Keratinocyte (primary cell): ENCODE results near the gene SLAIN1. TPM values are rescaled to one million over a fixed set of nuclear protein-coding genes. Genes with fewer than 3 reads are reported as not detected.

Experiments used
- DNase-seq: peaks from one replicate; pipeline ENCODE4 v3.0.0-alpha.2; 2011; ENCODE audit warnings: low read depth, missing footprints, low spot score
- FAIRE-seq: peaks from 2 replicates; lab custom pipeline; 2011; peaks lifted over from hg19 to GRCh38; lab: Jason Lieb, UNC
- H2AFZ ChIP-seq: 2 replicates; pipeline ENCODE4 v1.6.0; 2012; ENCODE audit warnings: low read length, control low read depth, inconsistent platforms; ENCODE audit not compliant: control insufficient read depth
- H3K27ac ChIP-seq: 2 replicates; pipeline ENCODE4 v1.5.1; 2011; ENCODE audit warnings: low read length; ENCODE audit not compliant: control insufficient read depth, insufficient read depth
- H3K27me3 ChIP-seq: 3 replicates; pipeline ENCODE4 v1.6.0; 2011; ENCODE audit warnings: low read length; ENCODE audit not compliant: control insufficient read depth, insufficient read depth; ENCODE audit errors: extremely low read depth
- H3K36me3 ChIP-seq, 2 experiments: 2 replicates in 1 of 2; 3 replicates in 1 of 2; pipeline ENCODE4 v1.5.1; 2011; ENCODE audit warnings: low read length in 2 of 2, mild to moderate bottlenecking in 1 of 2; ENCODE audit not compliant: control insufficient read depth in 2 of 2, insufficient read depth in 2 of 2; ENCODE audit errors: extremely low read depth in 1 of 2
- H3K4me1 ChIP-seq: 3 replicates; pipeline ENCODE4 v1.5.1; 2011; ENCODE audit warnings: low read length; ENCODE audit not compliant: control insufficient read depth, insufficient read depth; ENCODE audit errors: extremely low read depth
- H3K4me2 ChIP-seq: 3 replicates; pipeline ENCODE4 v1.6.0; 2011; ENCODE audit warnings: low read depth, low read length; ENCODE audit not compliant: control insufficient read depth, insufficient read depth; ENCODE audit errors: extremely low read depth
- H3K4me3 ChIP-seq, 3 experiments: fragments of 200-600 bp in 1 of 3; sonication (generic) in 1 of 3; 2 replicates in 2 of 3; 3 replicates in 1 of 3; pipeline ENCODE4 v1.5.1; 2011 to 2016; ENCODE audit warnings: low read length in 3 of 3, mild to moderate bottlenecking in 3 of 3, control low read depth in 2 of 3, inconsistent platforms in 1 of 3, low read depth in 1 of 3, mixed read lengths in 1 of 3, mixed run types in 1 of 3, moderate library complexity in 1 of 3; ENCODE audit not compliant: control insufficient read depth in 2 of 3, insufficient read depth in 2 of 3; ENCODE audit errors: extremely low read depth in 1 of 3
- H3K79me2 ChIP-seq: 2 replicates; pipeline ENCODE4 v1.6.0; 2012; ENCODE audit warnings: low read length; ENCODE audit not compliant: control insufficient read depth, insufficient read depth
- H3K9ac ChIP-seq: 3 replicates; pipeline ENCODE4 v1.6.0; 2011; ENCODE audit warnings: low read length; ENCODE audit not compliant: control insufficient read depth, insufficient read depth; ENCODE audit errors: extremely low read depth
- H3K9me1 ChIP-seq: 3 replicates; pipeline ENCODE4 v1.6.0; 2011; ENCODE audit warnings: low read length; ENCODE audit not compliant: control insufficient read depth, insufficient read depth; ENCODE audit errors: extremely low read depth
- H3K9me3 ChIP-seq: 2 replicates; pipeline ENCODE4 v1.5.1; 2012; ENCODE audit warnings: low read depth, low read length; ENCODE audit not compliant: control insufficient read depth
- H4K20me1 ChIP-seq: 3 replicates; pipeline ENCODE4 v1.6.0; 2011; ENCODE audit warnings: low read length; ENCODE audit not compliant: control insufficient read depth, insufficient read depth; ENCODE audit errors: extremely low read depth
- EZH2 ChIP-seq: IDR thresholded peaks from one replicate; pipeline ENCODE4 v1.6.1; 2012; ENCODE audit warnings: inconsistent platforms, mild to moderate bottlenecking, low read length, moderate library complexity
- dilution Hi-C: fragments of 300-500 bp; cut with MboI; formaldehyde crosslinking; loops from one replicate; pipeline ENCODE4 v1.7.0; 2020; ENCODE audit warnings: low sequenced_read_pairs; ENCODE audit not compliant: extremely low pct_ligation_motif_present
- polyA plus RNA-seq, 5 experiments: library from polyadenylated mRNA; depleted of rRNA in 3 of 5; stranded (reverse) in 3 of 5; stranded (forward) in 1 of 5; unstranded in 1 of 5; fragments of >200 nt; gene quantifications; 1 replicate in 1 of 5; 2 replicates in 3 of 5; 3 replicates in 1 of 5; pipeline versions ENCODE4 v1.2.1 to v1.2.3, GENCODE V29; 2011 to 2012; ENCODE audit warnings: missing spikeins in 2 of 5, low read depth in 1 of 5, low replicate concordance in 1 of 5
- TF ChIP-seq, protein P1 (sequence below), 3 experiments: IDR thresholded peaks in 1 of 3; conservative IDR thresholded peaks in 1 of 3; optimal IDR thresholded peaks in 1 of 3; 2 replicates in 2 of 3; 3 replicates in 1 of 3; pipeline versions ENCODE3 to v1.5.1; 2011; ENCODE audit warnings: low read length in 3 of 3, mild to moderate bottlenecking in 3 of 3, moderate library complexity in 2 of 3, control low read depth in 1 of 3, inconsistent platforms in 1 of 3; ENCODE audit not compliant: insufficient read depth in 2 of 3; ENCODE audit errors: extremely low read depth in 1 of 3

Gene SLAIN1
- polyA plus RNA-seq, 1 donor (not counting 4 experiments of a cell fraction or from before 2014, with no cell fraction given): not detected

DNA sequence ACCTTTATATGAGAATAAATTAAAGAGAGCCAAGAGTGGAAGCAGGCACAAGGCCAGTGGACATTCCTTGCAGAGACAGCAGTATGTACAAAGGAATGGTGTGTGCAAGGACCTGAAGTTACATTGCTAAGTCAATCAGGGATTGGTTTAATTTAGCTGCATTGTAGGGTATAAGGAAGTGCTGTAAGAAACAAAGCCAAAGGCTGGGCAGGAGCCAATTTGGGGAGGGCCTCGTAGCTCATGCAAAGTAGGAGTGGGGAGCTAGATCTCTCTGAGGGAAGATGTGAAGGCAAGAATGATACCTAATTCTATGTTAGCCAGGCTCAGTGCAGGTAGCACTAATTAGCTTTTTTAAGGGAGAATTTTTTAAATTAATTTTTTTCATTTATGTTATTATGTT is 76.7 kb downstream of the SLAIN1 start:
- TF ChIP-seq, protein P1, sequence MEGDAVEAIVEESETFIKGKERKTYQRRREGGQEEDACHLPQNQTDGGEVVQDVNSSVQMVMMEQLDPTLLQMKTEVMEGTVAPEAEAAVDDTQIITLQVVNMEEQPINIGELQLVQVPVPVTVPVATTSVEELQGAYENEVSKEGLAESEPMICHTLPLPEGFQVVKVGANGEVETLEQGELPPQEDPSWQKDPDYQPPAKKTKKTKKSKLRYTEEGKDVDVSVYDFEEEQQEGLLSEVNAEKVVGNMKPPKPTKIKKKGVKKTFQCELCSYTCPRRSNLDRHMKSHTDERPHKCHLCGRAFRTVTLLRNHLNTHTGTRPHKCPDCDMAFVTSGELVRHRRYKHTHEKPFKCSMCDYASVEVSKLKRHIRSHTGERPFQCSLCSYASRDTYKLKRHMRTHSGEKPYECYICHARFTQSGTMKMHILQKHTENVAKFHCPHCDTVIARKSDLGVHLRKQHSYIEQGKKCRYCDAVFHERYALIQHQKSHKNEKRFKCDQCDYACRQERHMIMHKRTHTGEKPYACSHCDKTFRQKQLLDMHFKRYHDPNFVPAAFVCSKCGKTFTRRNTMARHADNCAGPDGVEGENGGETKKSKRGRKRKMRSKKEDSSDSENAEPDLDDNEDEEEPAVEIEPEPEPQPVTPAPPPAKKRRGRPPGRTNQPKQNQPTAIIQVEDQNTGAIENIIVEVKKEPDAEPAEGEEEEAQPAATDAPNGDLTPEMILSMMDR (optimal IDR thresholded peaks at IDR 0.05 in 1 of 3, IDR thresholded peaks at IDR 0.05 in 1 of 3, conservative IDR thresholded peaks at IDR 0.05 in 1 of 3; ENCODE audit: extremely low read depth in 1 of 3, insufficient read depth in 2 of 3, low read length in 3 of 3): no peak
- TF ChIP-seq EZH2: no peak
- H3K9ac ChIP-seq: no peak overlapping the region
- H3K9me1 ChIP-seq: no peaks in the 10 kb centered on the region
- no peaks in the 10 kb centered on the region for H3K9me3 ChIP-seq
- no peaks in the 10 kb centered on the region for H3K79me2 ChIP-seq
- dilution Hi-C loops: no loop called here
- no peaks in the 10 kb centered on the region for H3K4me1 ChIP-seq
- no peak overlapping the region for H3K27ac ChIP-seq
- no peaks in the 10 kb centered on the region for H3K36me3 ChIP-seq
- H3K27me3 ChIP-seq: no peaks in the 10 kb centered on the region
- H2AFZ ChIP-seq: no peak overlapping the region
- no peak overlapping the region for H3K4me2 ChIP-seq
- H4K20me1 ChIP-seq: no peaks in the 10 kb centered on the region
- H3K4me3 ChIP-seq: no peak overlapping the region
- FAIRE-seq (no peak), DNase-seq (no peak)

- H2AFZ ChIP-seq: no peak overlapping the region
- no peaks in the 10 kb centered on the region for H3K79me2 ChIP-seq
- H3K4me1 ChIP-seq: no peaks in the 10 kb centered on the region
- no peaks in the 10 kb centered on the region for H3K36me3 ChIP-seq
- no peaks in the 10 kb centered on the region for H3K9me3 ChIP-seq
- no peaks in the 10 kb centered on the region for H3K27me3 ChIP-seq
- TF ChIP-seq EZH2: no peak
- TF ChIP-seq, protein P1 (optimal IDR thresholded peaks at IDR 0.05 in 1 of 3, IDR thresholded peaks at IDR 0.05 in 1 of 3, conservative IDR thresholded peaks at IDR 0.05 in 1 of 3; ENCODE audit: extremely low read depth in 1 of 3, insufficient read depth in 2 of 3, low read length in 3 of 3): no peak
- no peak overlapping the region for H3K4me3 ChIP-seq
- DNase-seq (no peak), FAIRE-seq (no peak)
- dilution Hi-C loops: loop anchor here (25.0 kb wide), 1 partner anchor 311 kb away; no protein-coding TSS in a partner anchor
- no peak overlapping the region for H3K27ac ChIP-seq
- no peaks in the 10 kb centered on the region for H3K9me1 ChIP-seq
- H3K4me2 ChIP-seq: no peak overlapping the region
- H3K9ac ChIP-seq: no peak overlapping the region
- H4K20me1 ChIP-seq: no peaks in the 10 kb centered on the region
Observed at GRCh38 chr13:77776704-77777103, 79.2 kb downstream of the SLAIN1 start.
